H1 (cell line): ENCODE results near the gene OR2T6. TPM values are rescaled to one million over a fixed set of nuclear protein-coding genes. Genes with fewer than 3 reads are reported as not detected.

Source experiments
- RXRA ChIP-seq: IDR thresholded peaks from 2 replicates; pipeline ENCODE4 v1.6.1; 2011; ENCODE audit warnings: low read depth, mild to moderate bottlenecking, low read length, moderate library complexity; ENCODE audit not compliant: insufficient read depth
- SIN3A ChIP-seq, 2 experiments: IDR thresholded peaks in 1 of 2; conservative IDR thresholded peaks in 1 of 2; 2 replicates each; pipeline ENCODE4 v1.6.1; 2011 to 2012; ENCODE audit warnings: low read length in 2 of 2, improper control_type of control experiment in 1 of 2, low read depth in 1 of 2, mild to moderate bottlenecking in 1 of 2
- polyA plus RNA-seq, 7 experiments: library from polyadenylated mRNA; depleted of rRNA in 3 of 7; stranded (reverse) in 5 of 7; unstranded in 2 of 7; fragments of >200 nt in 5 of 7; fragments of 200-250 nt in 2 of 7; gene quantifications; 1 replicate in 5 of 7; 2 replicates in 1 of 7; 4 replicates in 1 of 7; pipeline versions ENCODE4 v1.2.1 to v1.2.3, GENCODE V29; 2011 to 2013; ENCODE audit warnings: missing spikeins in 2 of 7, mixed read lengths in 2 of 7
- total RNA-seq: library from RNA; stranded (reverse); fragmentation: NEBNext Ultra II Directional; extraction: Animal tissue kit (Norgen Biotek cat#: 25700); gene quantifications from 2 replicates; pipeline ENCODE4 v1.2.1, GENCODE V29; 2021

OR2T6 gene
- total and polyA plus RNA-seq, 2 of the 8 experiments (the other 6 are each of a cell fraction or from before 2014, with no cell fraction given): not detected

DNA sequence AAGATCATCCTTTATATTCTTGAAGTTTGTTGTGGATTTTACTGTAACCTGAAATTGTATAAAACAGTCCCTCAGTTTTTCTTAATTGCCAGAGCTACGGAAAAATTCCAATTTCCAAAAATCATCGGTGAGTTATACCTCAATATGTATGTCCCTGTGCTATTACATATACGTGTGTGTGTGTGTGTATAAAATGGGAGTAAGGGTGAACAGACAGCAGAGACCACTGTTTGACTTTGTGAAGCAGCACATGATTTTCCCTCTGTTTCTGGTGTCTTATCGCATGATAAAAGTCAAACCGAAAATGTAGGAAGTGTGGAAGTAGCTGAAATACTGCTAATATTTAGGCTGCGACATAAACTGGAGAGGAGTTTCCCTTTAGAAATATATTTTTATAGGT lies 28.5 kb downstream of the OR2T6 start (continued):
- no peak for TF ChIP-seq RXRA
- TF ChIP-seq SIN3A (conservative IDR thresholded peaks at IDR 0.05 in 1 of 2, IDR thresholded peaks at IDR 0.05 in 1 of 2; ENCODE audit: low read depth in 1 of 2, low read length in 2 of 2): no peak
